Mucosa of descending colon (tissue), 3 donors: ENCODE measurements around the gene MNAT1. TPM values are rescaled to one million over a fixed set of nuclear protein-coding genes. Genes with fewer than 3 reads are reported as not detected.

ENCODE experiments used
- ATAC-seq: fragments of 200-7000 bp; cut with Tn5 transposase; one replicate; pipeline ENCODE4 v1.9.1; 2020; ENCODE audit warnings: mild to moderate bottlenecking, moderate library complexity
- DNase-seq, 3 donors: peaks; one replicate each; pipeline ENCODE4 v3.0.0-alpha.2; 2020
- H3K36me3 ChIP-seq: fragments of 200-600 bp; one replicate; pipeline ENCODE4 v1.8.0; 2021; ENCODE audit warnings: low read depth, mild to moderate bottlenecking
- H3K4me1 ChIP-seq: fragments of 200-600 bp; one replicate; pipeline ENCODE4 v1.8.0; 2021; ENCODE audit warnings: low read depth, mild to moderate bottlenecking
- H3K4me3 ChIP-seq: fragments of 200-600 bp; one replicate; pipeline ENCODE4 v1.8.0; 2021; ENCODE audit warnings: mild to moderate bottlenecking
- H3K9me3 ChIP-seq: fragments of 200-600 bp; one replicate; pipeline ENCODE4 v1.8.0; 2021; ENCODE audit warnings: mild to moderate bottlenecking
- intact Hi-C, 2 donors: fragments of 100-400 bp; cut with DNase I in 1 of 2; cut with micrococcal nuclease in 1 of 2; formaldehyde crosslinking; loops; one replicate each; pipeline versions ENCODE4 v1.11.0 to v1.11.1; 2022; cut with DNase I, micrococcal nuclease
- total RNA-seq, 3 donors: library from RNA; stranded (reverse); fragmentation: NEBNext Ultra II Directional in 2 of 3; extraction: Animal tissue kit (Norgen Biotek cat#: 25700) in 2 of 3; gene quantifications; one replicate each; pipeline versions ENCODE4 v1.2.1 to v1.2.4, GENCODE V29; 2021 to 2023
- TF ChIP-seq, protein P1 (sequence below): fragments of 200-600 bp; IDR thresholded peaks from one replicate; pipeline ENCODE4 v1.8.0; 2022; ENCODE audit warnings: antibody characterized with exemption, mild to moderate bottlenecking
- donor health status: DM: no; HTN: no; CAD: no; lungs with moderate emphysema.
- donor health status: DM: no; HTN: no; CAD: no.
- donor health status: DM: no; HTN: yes; CAD: no.

Gene MNAT1
- total RNA-seq, 3 donors from 2014 or later: 13.4 to 19.8 (median 14.3) TPM

DNA sequence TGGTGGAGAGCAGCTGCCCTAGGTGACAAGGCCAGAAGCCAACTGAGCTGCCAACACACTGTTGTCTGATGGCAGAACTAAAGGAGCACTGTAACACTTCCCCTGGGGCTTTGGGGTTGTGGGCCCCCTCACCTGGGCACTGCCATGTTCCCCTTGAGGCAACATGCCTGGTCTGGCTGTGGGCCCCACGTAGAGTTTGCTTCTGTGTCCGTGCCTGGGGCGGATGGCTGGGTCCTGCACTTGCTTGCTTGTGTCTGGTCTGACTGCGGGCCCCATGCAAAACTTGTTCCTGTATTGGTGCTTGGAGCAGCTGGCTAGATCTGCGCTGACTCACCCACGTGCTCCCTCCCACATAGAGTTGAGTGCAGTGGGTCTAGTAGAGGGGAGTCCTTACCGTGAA is 78.4 kb downstream of the MNAT1 start:
- H3K4me3 ChIP-seq: no peak overlapping the region
- DNase-seq (no peak), ATAC-seq (no peak)
- intact Hi-C loops: no loop called here
- no peaks in the 10 kb centered on the region for H3K36me3 ChIP-seq
- no peaks in the 10 kb centered on the region for H3K4me1 ChIP-seq
- H3K9me3 ChIP-seq: no peaks in the 10 kb centered on the region
- TF ChIP-seq, protein P1, sequence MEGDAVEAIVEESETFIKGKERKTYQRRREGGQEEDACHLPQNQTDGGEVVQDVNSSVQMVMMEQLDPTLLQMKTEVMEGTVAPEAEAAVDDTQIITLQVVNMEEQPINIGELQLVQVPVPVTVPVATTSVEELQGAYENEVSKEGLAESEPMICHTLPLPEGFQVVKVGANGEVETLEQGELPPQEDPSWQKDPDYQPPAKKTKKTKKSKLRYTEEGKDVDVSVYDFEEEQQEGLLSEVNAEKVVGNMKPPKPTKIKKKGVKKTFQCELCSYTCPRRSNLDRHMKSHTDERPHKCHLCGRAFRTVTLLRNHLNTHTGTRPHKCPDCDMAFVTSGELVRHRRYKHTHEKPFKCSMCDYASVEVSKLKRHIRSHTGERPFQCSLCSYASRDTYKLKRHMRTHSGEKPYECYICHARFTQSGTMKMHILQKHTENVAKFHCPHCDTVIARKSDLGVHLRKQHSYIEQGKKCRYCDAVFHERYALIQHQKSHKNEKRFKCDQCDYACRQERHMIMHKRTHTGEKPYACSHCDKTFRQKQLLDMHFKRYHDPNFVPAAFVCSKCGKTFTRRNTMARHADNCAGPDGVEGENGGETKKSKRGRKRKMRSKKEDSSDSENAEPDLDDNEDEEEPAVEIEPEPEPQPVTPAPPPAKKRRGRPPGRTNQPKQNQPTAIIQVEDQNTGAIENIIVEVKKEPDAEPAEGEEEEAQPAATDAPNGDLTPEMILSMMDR: no peak

DNA sequence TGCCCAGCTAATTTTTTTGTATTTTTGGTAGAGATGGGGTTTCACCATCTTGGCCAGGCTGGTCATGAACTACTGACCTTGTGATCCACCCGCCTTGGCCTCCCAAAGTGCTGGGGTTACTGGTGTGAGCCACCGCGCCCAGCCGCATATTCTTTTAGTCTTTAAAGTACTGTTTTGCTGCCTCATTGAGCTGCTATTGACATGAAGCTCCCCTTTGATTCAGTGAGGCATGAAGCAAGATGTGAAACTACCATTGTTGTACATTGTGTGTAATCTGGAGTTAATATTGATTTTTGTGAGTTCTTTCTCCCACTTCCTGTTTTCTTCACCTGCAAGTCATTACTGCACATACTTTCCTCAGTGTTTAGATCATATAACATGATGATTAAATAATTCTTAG is 80.8 kb downstream of the MNAT1 start:
- intact Hi-C loops: no loop called here
- Histone ChIP-seq H3K4me1 (no peaks in the 10 kb centered on the region), H3K4me3 (no peak overlapping the region), H3K9me3 (no peaks in the 10 kb centered on the region), H3K36me3 (no peaks in the 10 kb centered on the region)
- DNase-seq (no peak), ATAC-seq (no peak)
- TF ChIP-seq, protein P1: no peak

DNA sequence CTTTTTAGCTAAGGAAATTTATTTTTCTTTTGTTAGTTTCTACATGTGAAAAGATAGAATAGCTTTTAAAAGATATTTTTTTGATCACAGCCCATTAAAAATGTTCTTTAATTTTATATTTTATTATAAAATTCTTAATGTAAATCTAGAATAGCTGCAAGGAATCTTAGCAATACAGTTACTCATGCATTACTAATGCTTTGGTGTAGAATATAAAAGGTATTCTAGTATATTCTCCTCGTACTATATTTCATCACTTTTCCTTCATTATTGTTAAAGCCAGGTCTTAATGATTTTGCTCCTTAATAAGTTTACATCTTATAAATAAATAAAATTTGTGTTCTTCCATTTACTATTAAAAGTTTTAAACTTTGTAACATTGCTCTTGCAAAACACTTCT is 82.6 kb downstream of the MNAT1 start:
- H3K4me1 ChIP-seq: no peaks in the 10 kb centered on the region
- no peak overlapping the region for H3K4me3 ChIP-seq
- H3K9me3 ChIP-seq: no peaks in the 10 kb centered on the region
- ATAC-seq (no peak), DNase-seq (no peak)
- intact Hi-C loops: no loop called here
- no peaks in the 10 kb centered on the region for H3K36me3 ChIP-seq
- TF ChIP-seq, protein P1: no peak

DNA sequence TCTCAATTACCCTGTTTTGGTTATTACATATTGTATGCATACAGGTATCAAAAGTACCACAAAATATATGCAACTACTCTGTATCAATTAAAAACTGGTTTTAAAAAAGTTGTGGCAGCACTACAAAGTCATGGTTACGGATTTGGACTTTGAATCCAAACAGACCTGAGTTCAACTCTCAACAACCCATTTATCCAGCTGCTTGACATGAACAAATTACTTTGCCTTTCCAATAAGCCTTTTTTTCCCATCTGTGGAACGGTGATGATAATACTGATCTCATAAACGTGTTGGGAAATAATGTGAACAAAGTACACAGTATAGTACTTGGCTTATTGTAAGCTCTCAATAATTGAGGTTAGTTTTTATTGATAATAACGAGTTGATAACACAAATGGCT is 85.0 kb downstream of the MNAT1 start:
- H3K36me3 ChIP-seq: no peaks in the 10 kb centered on the region
- TF ChIP-seq, protein P1: no peak
- H3K4me3 ChIP-seq: no peak overlapping the region
- no peaks in the 10 kb centered on the region for H3K4me1 ChIP-seq
- DNase-seq (no peak), ATAC-seq (peak; percentile 33)
- H3K9me3 ChIP-seq: no peaks in the 10 kb centered on the region
- intact Hi-C loops: no loop called here

DNA sequence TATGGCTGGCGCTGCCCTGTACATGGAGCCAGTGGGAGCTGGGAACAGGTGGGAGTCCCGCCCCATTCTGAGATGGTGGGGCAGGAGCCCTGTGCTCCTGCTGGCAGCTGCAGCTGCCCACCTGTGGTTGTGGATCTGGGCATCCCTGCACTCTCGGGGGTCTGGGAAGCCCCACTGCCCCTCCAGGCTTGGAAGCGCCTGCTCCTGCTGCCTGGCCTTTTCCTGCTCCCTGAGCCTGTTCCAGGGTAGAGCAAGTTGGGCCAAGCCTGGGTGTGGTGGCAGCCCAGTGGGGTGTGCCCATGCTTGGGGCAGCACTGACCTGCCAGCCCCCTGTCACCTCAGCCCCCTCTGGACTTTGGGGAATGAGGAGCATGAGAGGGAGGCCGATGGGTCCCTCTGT is 104.0 kb downstream of the MNAT1 start:
- Histone ChIP-seq H3K4me1 (no peaks in the 10 kb centered on the region), H3K4me3 (no peak overlapping the region), H3K36me3 (no peaks in the 10 kb centered on the region), H3K9me3 (no peaks in the 10 kb centered on the region)
- ATAC-seq (no peak), DNase-seq (no peak)
- TF ChIP-seq, protein P1: no peak
- intact Hi-C loops: no loop called here

DNA sequence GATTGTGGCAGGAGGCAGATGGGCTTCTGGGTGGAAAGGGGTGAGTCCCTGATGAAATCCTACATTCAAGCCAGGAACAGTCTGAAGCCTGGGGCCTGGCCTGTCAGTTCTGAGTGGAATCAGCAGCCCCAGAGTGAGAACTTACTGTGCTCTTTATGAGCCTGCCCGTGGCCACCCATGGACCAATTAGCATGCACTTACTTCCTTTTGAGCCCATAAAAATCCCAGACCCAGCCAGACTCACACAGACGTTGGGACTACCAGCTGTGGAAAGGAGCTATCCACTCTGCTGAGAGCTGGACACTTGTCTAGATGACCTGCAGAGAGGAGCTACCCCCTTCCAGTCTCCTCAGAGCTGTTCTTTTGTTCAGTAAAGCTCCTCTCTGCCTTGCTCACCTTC is 104.5 kb downstream of the MNAT1 start:
- ATAC-seq: no peak
- TF ChIP-seq, protein P1: no peak
- H3K9me3 ChIP-seq: no peaks in the 10 kb centered on the region
- intact Hi-C loops: no loop called here
- no peaks in the 10 kb centered on the region for H3K36me3 ChIP-seq
- H3K4me1 ChIP-seq: no peaks in the 10 kb centered on the region
- no peak for DNase-seq
- H3K4me3 ChIP-seq: no peak overlapping the region
